GM18870 (cell line): ENCODE results near the gene NUAK2.
A peak's percentile ranks its signal among the peaks of the same experiment; 100 is the strongest.
"Not testable (repeated sequence)": the region's sequence is repeated elsewhere in the genome, so short reads cannot be mapped to it uniquely, and the experiment has no call there.

ENCODE experiments used
- ATAC-seq: cut with Tn5 transposase; IDR thresholded peaks from one replicate; pipeline ENCODE4 v1.9.1; 2021; ENCODE audit warnings: moderate library complexity; ENCODE audit not compliant: unreplicated experiment

Gene NUAK2

GRCh38 chr1:205298191-205298994, 23.2 kb downstream of the NUAK2 start:
- no peak for ATAC-seq

DNA sequence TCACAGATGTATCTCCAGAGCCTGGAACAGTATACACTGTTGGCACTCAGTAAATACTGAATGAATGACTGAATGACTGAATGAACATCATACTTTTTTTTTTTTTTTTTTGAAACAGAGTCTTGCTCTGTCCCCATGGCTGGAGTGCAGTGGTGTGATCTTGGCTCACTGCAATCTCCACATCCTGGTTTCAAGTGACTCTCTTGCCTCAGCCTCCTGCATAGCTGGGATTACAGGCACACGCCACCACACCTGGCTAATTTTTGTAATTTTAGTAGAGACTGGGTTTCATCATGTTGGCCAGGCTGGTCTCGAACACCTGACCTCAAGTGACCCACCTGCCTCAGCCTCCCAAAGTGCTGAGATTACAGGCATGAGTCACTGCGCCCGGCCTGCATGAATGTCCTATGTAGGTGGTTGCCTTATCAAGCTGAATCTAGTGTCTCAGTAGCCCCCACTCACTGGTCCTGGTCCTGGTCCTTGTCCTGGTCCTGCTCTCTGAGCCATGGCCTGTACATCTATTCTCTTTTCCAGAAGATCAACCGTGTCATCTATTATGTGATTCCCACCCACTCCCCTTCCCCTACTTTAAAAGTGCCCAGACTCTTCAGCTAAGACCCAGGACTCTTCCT, 23.9 kb downstream of the NUAK2 start:
- not testable (repeated sequence) for ATAC-seq

DNA sequence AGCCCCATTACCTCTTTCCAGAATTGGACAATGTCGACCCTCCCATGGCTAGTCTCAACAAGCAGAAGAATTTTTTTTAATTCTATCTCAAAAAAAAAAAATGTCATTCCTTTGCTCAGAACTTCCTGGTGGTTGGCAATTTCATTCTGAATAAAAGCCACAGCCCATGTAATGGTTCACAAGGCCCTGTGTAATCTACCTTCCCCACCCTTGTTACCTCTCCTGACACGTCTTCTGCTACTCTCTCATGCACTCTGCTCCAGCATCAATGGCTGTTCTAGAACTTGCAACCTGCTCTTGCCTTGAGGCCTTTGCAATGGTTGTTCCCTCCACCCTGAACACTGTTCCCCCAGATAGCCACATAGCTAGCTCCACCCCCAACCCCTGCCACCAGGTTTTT, 25.4 kb downstream of the NUAK2 start:
- no peak for ATAC-seq

- no peak for ATAC-seq
Measured at GRCh38 chr1:205294934-205295333, 26.6 kb downstream of the NUAK2 start.

DNA sequence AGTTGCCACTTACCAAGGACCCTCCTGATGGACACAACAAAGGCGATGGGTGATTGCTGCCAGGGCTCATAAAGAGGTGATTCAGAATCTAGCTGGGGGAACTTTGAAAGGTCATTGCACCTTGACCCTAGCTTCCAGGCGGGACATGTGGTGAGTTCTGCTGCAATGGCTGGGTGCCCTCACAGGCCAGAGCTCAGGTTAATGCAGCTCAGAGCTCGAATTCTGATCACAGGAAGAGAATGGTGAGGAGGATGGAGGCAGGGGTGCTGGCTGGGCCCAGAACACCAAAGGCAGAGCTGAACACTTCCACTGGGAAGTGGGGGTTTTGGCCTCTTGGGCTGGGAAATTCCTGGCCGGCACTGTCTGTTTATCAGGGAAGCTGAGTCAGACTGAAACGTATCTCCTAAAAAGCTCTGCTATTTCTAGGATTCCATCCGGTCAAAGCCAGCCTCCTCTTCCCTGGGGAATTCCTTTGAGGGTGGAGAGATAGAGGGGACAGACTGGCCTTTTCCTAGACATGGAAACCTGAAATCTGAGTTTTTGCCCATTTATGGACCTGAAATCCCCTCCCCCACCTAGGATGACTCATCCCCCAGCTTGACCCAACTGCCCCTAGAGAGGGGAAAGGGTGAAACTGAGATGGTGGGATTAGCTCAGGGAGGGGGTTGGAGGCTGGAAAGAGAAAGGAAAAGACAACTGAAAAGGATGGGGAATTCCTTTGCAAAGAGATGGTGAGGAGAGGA, 27.2 kb downstream of the NUAK2 start:
- no peak for ATAC-seq

DNA sequence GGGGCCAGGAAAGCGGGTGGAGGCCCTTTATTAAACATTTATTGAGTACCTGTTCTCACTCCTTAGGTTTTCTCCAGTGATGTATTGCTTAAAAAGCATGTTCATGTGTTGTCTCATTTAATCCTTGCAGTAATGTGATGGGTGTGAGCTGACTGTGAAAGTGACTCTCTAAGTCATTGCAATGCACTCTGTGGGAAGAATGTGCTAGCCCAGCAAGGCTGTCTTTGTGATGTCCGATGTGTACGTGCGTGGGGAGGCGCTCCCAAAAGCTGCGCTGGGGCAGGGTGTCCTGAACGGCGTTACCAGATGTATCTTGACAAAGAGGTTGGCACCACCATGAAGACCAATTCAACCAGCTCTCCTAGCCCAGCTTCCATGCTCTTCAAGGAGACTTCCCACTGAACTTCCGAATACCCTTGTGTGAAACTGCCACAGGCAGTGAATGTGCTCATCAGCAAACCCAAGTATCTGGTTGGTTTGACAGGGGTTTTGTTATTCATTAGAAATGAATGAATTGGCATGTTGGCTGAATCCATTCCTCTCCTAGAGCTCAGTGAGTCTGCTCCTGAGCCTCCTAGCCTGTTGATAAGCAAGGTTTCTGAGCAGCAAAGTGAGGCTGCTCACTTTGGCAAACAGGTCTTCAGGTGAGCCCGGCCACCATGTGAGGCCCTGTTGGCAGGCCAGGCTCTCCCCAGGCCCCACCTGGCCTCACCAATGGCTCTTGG, 28.0 kb downstream of the NUAK2 start:
- no peak for ATAC-seq

DNA sequence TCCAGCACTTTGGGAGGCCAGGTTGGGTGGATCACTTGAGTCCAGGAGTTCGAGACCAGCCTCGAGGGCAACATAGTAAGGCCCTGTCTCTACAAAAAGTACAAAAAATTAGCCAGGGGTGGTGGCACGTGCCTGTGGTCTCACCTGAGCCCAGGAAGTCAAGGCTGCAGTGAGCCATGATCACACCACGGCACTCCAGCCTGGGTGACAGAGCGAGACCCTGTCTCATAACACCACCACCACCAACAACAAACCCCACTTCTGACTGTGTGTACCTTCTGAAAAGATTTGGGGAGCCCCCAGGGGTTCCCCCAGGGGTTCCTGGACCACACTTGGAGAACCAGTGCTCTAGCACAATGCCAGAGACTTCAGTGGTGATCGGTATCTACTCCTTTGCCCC, 29.9 kb downstream of the NUAK2 start:
- no peak for ATAC-seq

- peak; percentile 83 for ATAC-seq
Measured at GRCh38 chr1:205287767-205288559, 33.6 kb downstream of the NUAK2 start.

- no peak for ATAC-seq
Measured at GRCh38 chr1:205287076-205287475, 34.5 kb downstream of the NUAK2 start.

- ATAC-seq: no peak
Measured at GRCh38 chr1:205286335-205286950, 35.1 kb downstream of the NUAK2 start.

GRCh38 chr1:205285381-205286101, 36.0 kb downstream of the NUAK2 start:
- peak; percentile 51 for ATAC-seq

DNA sequence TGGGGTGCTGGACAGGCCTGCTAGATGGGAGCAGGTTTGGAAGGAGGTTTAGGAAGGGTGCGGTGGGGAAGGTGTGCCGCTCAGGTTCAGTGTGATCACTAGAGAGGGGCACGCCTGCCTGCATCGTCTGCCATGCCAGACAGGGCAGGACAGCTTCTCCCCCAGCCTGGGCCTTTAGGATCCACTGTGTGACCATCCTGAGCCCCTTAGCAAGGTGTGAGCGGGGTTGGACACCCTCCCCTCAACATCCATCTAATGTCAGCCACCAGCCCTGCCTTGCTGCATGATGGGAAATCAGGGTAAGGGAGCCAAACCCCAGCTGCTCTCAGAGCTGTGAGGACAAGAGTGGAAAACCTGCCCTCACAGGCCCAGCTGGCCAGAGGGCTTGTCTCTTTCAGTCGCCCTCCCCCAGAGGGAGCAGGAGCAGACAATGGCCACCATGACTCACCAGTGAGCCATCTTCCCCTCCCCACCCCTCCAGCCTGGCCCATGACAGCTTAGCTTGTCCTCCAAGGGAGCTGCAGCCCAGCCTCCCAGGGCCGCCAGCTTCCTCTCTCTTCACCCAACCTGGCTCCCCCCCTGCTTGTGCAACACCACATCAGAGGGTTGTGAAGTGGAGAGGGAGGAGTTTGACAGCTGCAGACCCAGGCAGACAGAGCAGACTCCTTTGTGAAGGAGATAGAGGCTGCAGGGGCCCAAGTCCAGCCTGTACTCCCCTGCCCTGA, 37.0 kb downstream of the NUAK2 start:
- no peak for ATAC-seq

GRCh38 chr1:205283270-205284147, 38.0 kb downstream of the NUAK2 start:
- ATAC-seq: no peak

GRCh38 chr1:205280666-205281395, 40.7 kb downstream of the NUAK2 start:
- ATAC-seq: not testable (repeated sequence)

GRCh38 chr1:205279986-205280385, 41.6 kb downstream of the NUAK2 start:
- no peak for ATAC-seq

- ATAC-seq: no peak
Measured at GRCh38 chr1:205276689-205277065, 44.9 kb downstream of the NUAK2 start.
